ENCODE data around the gene SLC30A3. TPM values are rescaled to one million over a fixed set of nuclear protein-coding genes. Genes with fewer than 3 reads are reported as not detected.

Gene SLC30A3
- total and polyA plus RNA-seq, 2 of the 4 experiments (the other 2 are of a cell fraction), result 0.15 TPM; not detected in 1

DNA sequence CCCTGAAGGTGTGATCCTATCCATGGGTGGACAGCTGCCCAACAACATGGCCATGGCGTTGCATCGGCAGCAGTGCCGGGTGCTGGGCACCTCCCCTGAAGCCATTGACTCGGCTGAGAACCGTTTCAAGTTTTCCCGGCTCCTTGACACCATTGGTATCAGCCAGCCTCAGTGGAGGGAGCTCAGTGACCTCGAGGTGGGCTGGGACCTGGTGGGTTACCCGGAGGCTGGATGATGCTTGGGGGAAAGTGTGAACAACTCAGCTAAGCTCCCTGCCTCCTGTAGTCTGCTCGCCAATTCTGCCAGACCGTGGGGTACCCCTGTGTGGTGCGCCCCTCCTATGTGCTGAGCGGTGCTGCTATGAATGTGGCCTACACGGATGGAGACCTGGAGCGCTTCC is 29.5 kb downstream of the SLC30A3 start:
- Histone ChIP-seq H3K4ac (ENCODE audit: low read depth, low read length) (no peak overlapping the region), H2AFZ (replicated peaks; ENCODE audit: low read length, poor library complexity) (no peak overlapping the region), H3K27ac (ENCODE audit: insufficient read depth, low read length) (no peak overlapping the region), H3K4me1 (ENCODE audit: control insufficient read depth, insufficient read depth, low read length) (no peaks in the 10 kb centered on the region), H2BK120ac (ENCODE audit: low read depth, low read length) (no peak overlapping the region), H2AK9ac (replicated peaks; ENCODE audit: low read depth, low read length, poor library complexity) (no peak overlapping the region), H4K8ac (ENCODE audit: low read depth in 2 of 2, low read length in 2 of 2) (no peak overlapping the region), H3K14ac (replicated peaks; ENCODE audit: low read depth, low read length) (no peak overlapping the region), H3K23ac (ENCODE audit: low read depth, low read length) (no peak overlapping the region), H3K9me3 (ENCODE audit: control insufficient read depth, insufficient read depth, low read length) (no peaks in the 10 kb centered on the region), H3K9ac (ENCODE audit: low read depth, low read length) (no peak overlapping the region), H3K4me3 (ENCODE audit: insufficient read depth, low read depth, low read length) (no peak overlapping the region), H4K5ac (ENCODE audit: low read depth, low read length) (no peak overlapping the region), H3K36me3 (ENCODE audit: control insufficient read depth, insufficient read depth, low read length) (peaks cover 69% of the 10 kb centered on the region), H3K79me1 (ENCODE audit: low read depth in 1 of 2, low read length in 2 of 2) (no peaks in the 10 kb centered on the region; a peak in 1 of 4 replicates), H2BK15ac (ENCODE audit: low read depth, low read length) (no peak overlapping the region), H4K20me1 (ENCODE audit: insufficient read depth, low read length) (no peaks in the 10 kb centered on the region), H2BK5ac (ENCODE audit: low read depth, low read length, poor library complexity, severe bottlenecking) (no peak overlapping the region), H3K4me2 (ENCODE audit: low read depth, low read length) (no peak overlapping the region), H2AK5ac (ENCODE audit: low read depth, low read length) (no peak overlapping the region), H3K18ac (ENCODE audit: low read depth, low read length) (no peak overlapping the region), H3K9me1 (ENCODE audit: insufficient read depth, low read length) (no peaks in the 10 kb centered on the region; the same call in 1 of the 2 replicates), H2BK20ac (ENCODE audit: low read depth, low read length) (no peak overlapping the region), H4K91ac (ENCODE audit: insufficient read depth, low read depth, low read length) (no peak overlapping the region), H3K56ac (ENCODE audit: extremely low read depth, insufficient read depth, low read length) (no peak overlapping the region), H3K27me3 (ENCODE audit: control insufficient read depth, insufficient read depth, low read length) (no peaks in the 10 kb centered on the region)
- in situ Hi-C loops (cut with MboI; ENCODE audit: low sequenced_read_pairs), result no loop called here
- ATAC-seq (ENCODE audit: low read depth) (no peak), DNase-seq (no peak)
- intact Hi-C loops (cut with micrococcal nuclease), result no loop called here
- dilution Hi-C loops (cut with HindIII; ENCODE audit: low sequenced_read_pairs, unreplicated experiment), result no loop called here
- TF ChIP-seq BHLHE40 (IDR thresholded peaks at IDR 0.05; ENCODE audit: low read depth, low read length) (no peak), POLR2A (IDR thresholded peaks at IDR 0.05; ENCODE audit: low read depth, low read length) (no peak), CEBPB (IDR thresholded peaks at IDR 0.05; ENCODE audit: low read depth, low read length) (no peak), NFE2L2 (IDR thresholded peaks at IDR 0.05; ENCODE audit: low read depth, low read length) (no peak), RFX5 (IDR thresholded peaks at IDR 0.05; ENCODE audit: low read depth, low read length) (no peak), MAZ (IDR thresholded peaks at IDR 0.05; ENCODE audit: borderline replicate concordance, low read depth, low read length) (no peak), FOS (IDR thresholded peaks at IDR 0.05; ENCODE audit: low read depth, low read length) (no peak), MXI1 (IDR thresholded peaks at IDR 0.05; ENCODE audit: borderline replicate concordance, low read depth, low read length) (no peak), RCOR1 (IDR thresholded peaks at IDR 0.05; ENCODE audit: insufficient replicate concordance, low read length) (no peak), MAFK (IDR thresholded peaks at IDR 0.05; ENCODE audit: low read depth, low read length) (no peak), CHD1 (IDR thresholded peaks at IDR 0.05; ENCODE audit: low read depth, low read length) (no peak)
- TF ChIP-seq, protein P1, sequence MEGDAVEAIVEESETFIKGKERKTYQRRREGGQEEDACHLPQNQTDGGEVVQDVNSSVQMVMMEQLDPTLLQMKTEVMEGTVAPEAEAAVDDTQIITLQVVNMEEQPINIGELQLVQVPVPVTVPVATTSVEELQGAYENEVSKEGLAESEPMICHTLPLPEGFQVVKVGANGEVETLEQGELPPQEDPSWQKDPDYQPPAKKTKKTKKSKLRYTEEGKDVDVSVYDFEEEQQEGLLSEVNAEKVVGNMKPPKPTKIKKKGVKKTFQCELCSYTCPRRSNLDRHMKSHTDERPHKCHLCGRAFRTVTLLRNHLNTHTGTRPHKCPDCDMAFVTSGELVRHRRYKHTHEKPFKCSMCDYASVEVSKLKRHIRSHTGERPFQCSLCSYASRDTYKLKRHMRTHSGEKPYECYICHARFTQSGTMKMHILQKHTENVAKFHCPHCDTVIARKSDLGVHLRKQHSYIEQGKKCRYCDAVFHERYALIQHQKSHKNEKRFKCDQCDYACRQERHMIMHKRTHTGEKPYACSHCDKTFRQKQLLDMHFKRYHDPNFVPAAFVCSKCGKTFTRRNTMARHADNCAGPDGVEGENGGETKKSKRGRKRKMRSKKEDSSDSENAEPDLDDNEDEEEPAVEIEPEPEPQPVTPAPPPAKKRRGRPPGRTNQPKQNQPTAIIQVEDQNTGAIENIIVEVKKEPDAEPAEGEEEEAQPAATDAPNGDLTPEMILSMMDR (conservative IDR thresholded peaks at IDR 0.05; ENCODE audit: low read depth, low read length), result no peak
- TF ChIP-seq, protein P2, sequence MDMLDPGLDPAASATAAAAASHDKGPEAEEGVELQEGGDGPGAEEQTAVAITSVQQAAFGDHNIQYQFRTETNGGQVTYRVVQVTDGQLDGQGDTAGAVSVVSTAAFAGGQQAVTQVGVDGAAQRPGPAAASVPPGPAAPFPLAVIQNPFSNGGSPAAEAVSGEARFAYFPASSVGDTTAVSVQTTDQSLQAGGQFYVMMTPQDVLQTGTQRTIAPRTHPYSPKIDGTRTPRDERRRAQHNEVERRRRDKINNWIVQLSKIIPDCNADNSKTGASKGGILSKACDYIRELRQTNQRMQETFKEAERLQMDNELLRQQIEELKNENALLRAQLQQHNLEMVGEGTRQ (IDR thresholded peaks at IDR 0.05; ENCODE audit: low read depth, low read length), result no peak
- ChIA-PET POLR2A (ENCODE audit: unreplicated experiment) (no interaction called here), CTCF (no interaction called here)
- 93% methylated on average over 8 of the region's 14 CpGs; no CpG with 5 or more reads in 1 of the 2 experiments for WGBS, 2 experiments (ENCODE audit: extremely low coverage in 2 of 2, insufficient read length in 1 of 2)
- BruUV-seq (replicated peaks), result TSS peak; percentile 77

All from IMR-90 (cell line).